SK-N-MC (cell line): Measurements from ENCODE around the gene NEDD4L.

Experiments used
- DNase-seq: peaks from one replicate; pipeline ENCODE4 v3.0.0-alpha.2; 2011; ENCODE audit warnings: low read depth, low spot score
- H3K27ac ChIP-seq: fragments of 200-600 bp; sonication (generic); 2 replicates; pipeline ENCODE4 v1.5.1; 2016; ENCODE audit warnings: mixed run types
- H3K36me3 ChIP-seq: fragments of 200-600 bp; sonication (generic); 2 replicates; pipeline ENCODE4 v1.6.1; 2017; ENCODE audit warnings: antibody characterized with exemption, low read length, mixed read lengths; ENCODE audit not compliant: insufficient read depth
- H3K4me3 ChIP-seq: fragments of 200-600 bp; sonication (generic); 2 replicates; pipeline ENCODE4 v1.5.1; 2016
- H3K9ac ChIP-seq: fragments of 200-600 bp; sonication (generic); 2 replicates; pipeline ENCODE4 v1.8.0; 2017; ENCODE audit warnings: mixed run types, mixed read lengths; ENCODE audit not compliant: insufficient read length
- H3K9me3 ChIP-seq: fragments of 200-600 bp; sonication (generic); 2 replicates; pipeline ENCODE4 v1.6.1; 2017; ENCODE audit warnings: low read depth, mild to moderate bottlenecking, antibody characterized with exemption, low read length, moderate library complexity, mixed read lengths
- EZH2 ChIP-seq: fragments of 200-600 bp; sonication (generic); IDR thresholded peaks from one replicate; pipeline ENCODE4 v1.6.1; 2017; ENCODE audit warnings: antibody characterized with exemption
- FOXP2 ChIP-seq: optimal IDR thresholded peaks from 2 replicates; pipeline ENCODE3; 2011; ENCODE audit warnings: mild to moderate bottlenecking, moderate library complexity; ENCODE audit not compliant: insufficient read depth; ENCODE audit errors: extremely low read length, control extremely low read depth
- POLR2AphosphoS5 ChIP-seq: IDR thresholded peaks from 2 replicates; pipeline ENCODE4 v1.6.1; 2012; ENCODE audit warnings: mild to moderate bottlenecking, low read depth, low read length, borderline replicate concordance

The NEDD4L gene

GRCh38 chr18:58186258-58186948, 142.4 kb downstream of the NEDD4L start:
- H3K9ac ChIP-seq = no peak overlapping the region
- H3K36me3 ChIP-seq = no peaks in the 10 kb centered on the region
- TF ChIP-seq FOXP2 = no peak
- TF ChIP-seq EZH2 = no peak
- no peak for TF ChIP-seq POLR2AphosphoS5
- H3K9me3 ChIP-seq = no peaks in the 10 kb centered on the region
- H3K27ac ChIP-seq = no peak overlapping the region
- no peak overlapping the region for H3K4me3 ChIP-seq
- DNase-seq = no peak

GRCh38 chr18:58187674-58188073, 143.6 kb downstream of the NEDD4L start:
- no peak for TF ChIP-seq EZH2
- no peak for TF ChIP-seq POLR2AphosphoS5
- TF ChIP-seq FOXP2 = no peak
- H3K36me3 ChIP-seq = no peaks in the 10 kb centered on the region
- H3K9me3 ChIP-seq = no peaks in the 10 kb centered on the region
- DNase-seq = no peak
- H3K9ac ChIP-seq = no peak overlapping the region
- no peak overlapping the region for H3K27ac ChIP-seq
- H3K4me3 ChIP-seq = no peak overlapping the region

- Histone ChIP-seq H3K9me3 (no peaks in the 10 kb centered on the region), H3K27ac (no peak overlapping the region), H3K36me3 (no peaks in the 10 kb centered on the region), H3K4me3 (no peak overlapping the region), H3K9ac (no peak overlapping the region)
- no peak for DNase-seq
- TF ChIP-seq POLR2AphosphoS5 (no peak), FOXP2 (no peak), EZH2 (no peak)
Measured at GRCh38 chr18:58188996-58189395, 145.0 kb downstream of the NEDD4L start.

- H3K4me3 ChIP-seq = no peak overlapping the region
- H3K9me3 ChIP-seq = no peaks in the 10 kb centered on the region
- H3K36me3 ChIP-seq = no peaks in the 10 kb centered on the region
- no peak for DNase-seq
- H3K27ac ChIP-seq = no peak overlapping the region
- H3K9ac ChIP-seq = no peak overlapping the region
- no peak for TF ChIP-seq POLR2AphosphoS5
- no peak for TF ChIP-seq EZH2
- no peak for TF ChIP-seq FOXP2
Measured at GRCh38 chr18:58190842-58191530, 147.0 kb downstream of the NEDD4L start.

GRCh38 chr18:58191626-58192025, 147.6 kb downstream of the NEDD4L start:
- Histone ChIP-seq H3K9ac (no peak overlapping the region), H3K9me3 (no peaks in the 10 kb centered on the region), H3K27ac (no peak overlapping the region), H3K4me3 (no peak overlapping the region), H3K36me3 (no peaks in the 10 kb centered on the region)
- no peak for DNase-seq
- TF ChIP-seq EZH2 (no peak), FOXP2 (no peak), POLR2AphosphoS5 (no peak)

GRCh38 chr18:58192519-58192918, 148.5 kb downstream of the NEDD4L start:
- Histone ChIP-seq H3K27ac (no peak overlapping the region), H3K9me3 (no peaks in the 10 kb centered on the region), H3K4me3 (no peak overlapping the region), H3K36me3 (no peaks in the 10 kb centered on the region), H3K9ac (no peak overlapping the region)
- no peak for TF ChIP-seq POLR2AphosphoS5
- no peak for TF ChIP-seq FOXP2
- no peak for TF ChIP-seq EZH2
- no peak for DNase-seq

- no peak overlapping the region for H3K4me3 ChIP-seq
- H3K27ac ChIP-seq = no peak overlapping the region
- DNase-seq = no peak
- no peaks in the 10 kb centered on the region for H3K36me3 ChIP-seq
- no peak overlapping the region for H3K9ac ChIP-seq
- no peaks in the 10 kb centered on the region for H3K9me3 ChIP-seq
- TF ChIP-seq FOXP2 (no peak), EZH2 (no peak), POLR2AphosphoS5 (no peak)
Measured at GRCh38 chr18:58194028-58194427, 150.0 kb downstream of the NEDD4L start.

- Histone ChIP-seq H3K27ac (no peak overlapping the region), H3K4me3 (no peak overlapping the region)
Measured at GRCh38 chr18:58195278-58195765, 151.3 kb downstream of the NEDD4L start.

GRCh38 chr18:58196164-58196563, 152.1 kb downstream of the NEDD4L start:
- no peak overlapping the region for H3K4me3 ChIP-seq
- no peak overlapping the region for H3K9ac ChIP-seq
- no peaks in the 10 kb centered on the region for H3K36me3 ChIP-seq
- TF ChIP-seq POLR2AphosphoS5 (no peak), EZH2 (no peak), FOXP2 (no peak)
- DNase-seq = no peak
- no peak overlapping the region for H3K27ac ChIP-seq
- no peaks in the 10 kb centered on the region for H3K9me3 ChIP-seq

More at GRCh38 chr18:58195278-58195765, 151.3 kb downstream of the NEDD4L start:
- no peak for TF ChIP-seq POLR2AphosphoS5
- TF ChIP-seq FOXP2 = no peak
- no peak for TF ChIP-seq EZH2
- DNase-seq = no peak
- H3K36me3 ChIP-seq = no peaks in the 10 kb centered on the region
- no peaks in the 10 kb centered on the region for H3K9me3 ChIP-seq
- H3K9ac ChIP-seq = no peak overlapping the region
